Type B pancreatic cell (in vitro differentiated cells): Measurements from ENCODE around the gene ARHGAP9. TPM values are rescaled to one million over a fixed set of nuclear protein-coding genes. Genes with fewer than 3 reads are reported as not detected.

Experiments used
- DNase-seq: peaks from one replicate; pipeline ENCODE4 v3.0.0; 2021; ENCODE audit warnings: mixed read lengths; ENCODE audit not compliant: unreplicated experiment; ENCODE audit errors: extremely low spot score
- H3K27ac Mint-ChIP-seq: 2 replicates; pipeline ENCODE4 v1.8.0; 2021; ENCODE audit warnings: mild to moderate bottlenecking, mixed read lengths
- H3K27me3 Mint-ChIP-seq: 2 replicates; pipeline ENCODE4 v1.8.0; 2021; ENCODE audit warnings: mixed read lengths
- H3K36me3 Mint-ChIP-seq: 2 replicates; pipeline ENCODE4 v1.8.0; 2021; ENCODE audit warnings: mixed read lengths
- H3K4me1 Mint-ChIP-seq: one replicate; pipeline ENCODE4 v1.8.0; 2021; ENCODE audit warnings: mixed read lengths; ENCODE audit not compliant: unreplicated experiment
- H3K4me3 Mint-ChIP-seq: 2 replicates; pipeline ENCODE4 v1.8.0; 2021; ENCODE audit warnings: mild to moderate bottlenecking, mixed read lengths
- H3K9me3 Mint-ChIP-seq: 2 replicates; pipeline ENCODE4 v1.8.0; 2021; ENCODE audit warnings: mixed read lengths
- CTCF ChIP-seq: fragments of 200-600 bp; sonication (generic); conservative IDR thresholded peaks from 2 replicates; pipeline ENCODE4 v1.5.0; 2021; ENCODE audit warnings: antibody characterized with exemption, mild to moderate bottlenecking
- total RNA-seq: library from RNA; stranded (reverse); gene quantifications from 2 replicates; pipeline ENCODE4 v1.2.1, GENCODE V29; 2021; ENCODE audit warnings: low replicate concordance

Gene ARHGAP9
- total RNA-seq, 1 donor from 2014 or later, result 1.8 TPM

- TF ChIP-seq CTCF, result no peak
- Mint-ChIP-seq H3K36me3 (peaks cover 9% of the 10 kb centered on the region), H3K27ac (peak within 1 kb of the TSS; percentile 99), H3K27me3 (no peaks in the 10 kb centered on the region), H3K4me3 (peak within 1 kb of the TSS; percentile 99), H3K9me3 (no peaks in the 10 kb centered on the region), H3K4me1 (peaks cover 44% of the 10 kb centered on the region)
- DNase-seq, result peak; percentile 96
Observed at GRCh38 chr12:57522011-57522886, 42.6 kb upstream of the ARHGAP9 start, which contains the start of gene MBD6. Gene MBD6 (plus strand): TSS chr12:57522824. CDS start chr12:57524304, 1,480 bp downstream.

- Mint-ChIP-seq H3K4me3 (peak overlapping the region; percentile 99), H3K36me3 (peaks cover 13% of the 10 kb centered on the region), H3K27ac (peak overlapping the region; percentile 99), H3K27me3 (no peaks in the 10 kb centered on the region), H3K9me3 (no peaks in the 10 kb centered on the region), H3K4me1 (peaks cover 44% of the 10 kb centered on the region)
- TF ChIP-seq CTCF, result no peak
- no peak for DNase-seq
Observed at GRCh38 chr12:57521525-57522010, 41.9 kb upstream of the ARHGAP9 start.

- TF ChIP-seq CTCF, result no peak
- Mint-ChIP-seq H3K27ac (peak within 1 kb of the TSS; percentile 99), H3K9me3 (no peaks in the 10 kb centered on the region), H3K4me1 (peaks cover 41% of the 10 kb centered on the region), H3K36me3 (peaks cover 24% of the 10 kb centered on the region), H3K27me3 (no peaks in the 10 kb centered on the region), H3K4me3 (peak within 1 kb of the TSS; percentile 99)
- DNase-seq, result peak; percentile 100
Observed at GRCh38 chr12:57520053-57520818, 40.6 kb upstream of the ARHGAP9 start, which contains the start of gene DDIT3. Gene DDIT3 (minus strand): TSS chr12:57520514. CDS start chr12:57517406, 3,108 bp downstream.

DNA sequence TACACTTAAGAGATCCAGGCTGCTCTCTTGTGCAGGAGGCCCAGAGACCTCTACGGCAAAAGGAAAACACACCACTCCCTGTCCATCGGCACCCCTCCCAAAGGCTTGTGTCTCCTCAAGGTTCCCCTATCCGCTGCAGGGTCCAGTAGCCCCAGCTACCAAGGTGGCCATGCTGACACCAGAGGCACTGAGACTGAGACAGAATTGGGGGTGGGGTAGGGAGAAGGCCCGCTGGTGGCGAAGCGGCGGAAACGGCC lies 40.1 kb upstream of the ARHGAP9 start:
- TF ChIP-seq CTCF, result no peak
- Mint-ChIP-seq H3K4me3 (peak overlapping the region; percentile 99), H3K36me3 (peaks cover 24% of the 10 kb centered on the region), H3K27ac (peak overlapping the region; percentile 99), H3K27me3 (no peaks in the 10 kb centered on the region), H3K9me3 (no peaks in the 10 kb centered on the region), H3K4me1 (peaks cover 37% of the 10 kb centered on the region)
- no peak for DNase-seq

- Mint-ChIP-seq H3K4me3 (peak overlapping the region; percentile 99), H3K36me3 (peaks cover 21% of the 10 kb centered on the region), H3K4me1 (peaks cover 32% of the 10 kb centered on the region), H3K27ac (peak overlapping the region; percentile 99), H3K9me3 (no peaks in the 10 kb centered on the region), H3K27me3 (no peaks in the 10 kb centered on the region)
- no peak for TF ChIP-seq CTCF
- DNase-seq, result no peak
Observed at GRCh38 chr12:57518920-57519795, 39.5 kb upstream of the ARHGAP9 start.
